Measurements from ENCODE around the gene ANKRD39.

GRCh38 chr2:96799623-96799935 lies 58.2 kb downstream of the ANKRD39 start:
- TF ChIP-seq CTCF (IDR thresholded peaks at IDR 0.05 in 8 of 11, conservative IDR thresholded peaks at IDR 0.05 in 3 of 11) (no peak), POLR2AphosphoS5 (IDR thresholded peaks at IDR 0.05) (no peak), POLR2A (IDR thresholded peaks at IDR 0.05) (no peak)
